GM12875 (cell line): ENCODE results near the gene UBE2B.

Source experiments
- H3K4me3 ChIP-seq: one replicate; pipeline ENCODE4 v1.5.1; 2011; ENCODE audit warnings: low read depth, low read length, control low read depth
- CTCF ChIP-seq: IDR thresholded peaks from 2 replicates; pipeline ENCODE4 v1.5.1; 2011; ENCODE audit warnings: low read depth, mild to moderate bottlenecking, control low read depth, inconsistent platforms, low read length, moderate library complexity, borderline replicate concordance; ENCODE audit not compliant: insufficient read depth

The UBE2B gene

GRCh38 chr5:134383980-134384697, 12.8 kb downstream of the UBE2B start:
- H3K4me3 ChIP-seq: no peak overlapping the region
- TF ChIP-seq CTCF: no peak

- no peak for TF ChIP-seq CTCF
- H3K4me3 ChIP-seq: no peak overlapping the region
Measured at GRCh38 chr5:134387443-134387842, 16.1 kb downstream of the UBE2B start.

- H3K4me3 ChIP-seq: no peak overlapping the region
- TF ChIP-seq CTCF: no peak
Measured at GRCh38 chr5:134392301-134392700, 20.9 kb downstream of the UBE2B start.

- no peak for TF ChIP-seq CTCF
- H3K4me3 ChIP-seq: no peak overlapping the region
Measured at GRCh38 chr5:134394932-134395331, 23.6 kb downstream of the UBE2B start.

GRCh38 chr5:134396274-134396673, 24.9 kb downstream of the UBE2B start:
- no peak for TF ChIP-seq CTCF

GRCh38 chr5:134397196-134397595, 25.8 kb downstream of the UBE2B start:
- H3K4me3 ChIP-seq: no peak overlapping the region
- no peak for TF ChIP-seq CTCF

More at GRCh38 chr5:134396274-134396673, 24.9 kb downstream of the UBE2B start:
- no peak overlapping the region for H3K4me3 ChIP-seq

GRCh38 chr5:134398609-134399155, 27.3 kb downstream of the UBE2B start:
- H3K4me3 ChIP-seq: no peak overlapping the region
- TF ChIP-seq CTCF: no peak
